GM19324 (cell line): ENCODE results near the gene USP46.

Source experiments
- ATAC-seq: cut with Tn5 transposase; IDR thresholded peaks from one replicate; pipeline ENCODE4 v1.9.1; 2021; ENCODE audit warnings: mild to moderate bottlenecking, moderate library complexity; ENCODE audit not compliant: unreplicated experiment, low FRiP score

USP46 gene

GRCh38 chr4:52576961-52577623 is 82.0 kb downstream of the USP46 start:
- no peak for ATAC-seq

- ATAC-seq: no peak
Observed at GRCh38 chr4:52576326-52576725, 82.8 kb downstream of the USP46 start.

DNA sequence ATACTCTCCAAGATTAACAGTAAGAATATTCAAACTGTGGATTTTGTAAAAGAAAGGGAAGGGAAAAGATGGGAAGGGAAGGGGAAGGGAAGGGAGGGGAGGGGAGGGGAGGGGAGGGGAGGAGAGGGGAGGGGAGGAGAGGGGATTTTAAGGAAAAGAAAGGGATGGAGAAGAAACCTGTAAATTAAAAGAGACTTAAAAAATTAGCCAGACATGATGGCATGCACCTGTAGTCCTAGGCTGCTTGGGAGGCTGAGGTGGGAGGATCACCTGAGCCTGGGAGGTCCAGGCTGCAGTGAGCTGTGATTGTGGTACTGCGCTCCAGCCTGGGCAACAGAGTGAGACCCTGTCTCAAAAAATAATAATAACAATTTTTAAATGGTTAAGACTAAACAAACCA is 83.7 kb downstream of the USP46 start:
- no peak for ATAC-seq

GRCh38 chr4:52574036-52574435 is 85.1 kb downstream of the USP46 start:
- ATAC-seq: no peak

DNA sequence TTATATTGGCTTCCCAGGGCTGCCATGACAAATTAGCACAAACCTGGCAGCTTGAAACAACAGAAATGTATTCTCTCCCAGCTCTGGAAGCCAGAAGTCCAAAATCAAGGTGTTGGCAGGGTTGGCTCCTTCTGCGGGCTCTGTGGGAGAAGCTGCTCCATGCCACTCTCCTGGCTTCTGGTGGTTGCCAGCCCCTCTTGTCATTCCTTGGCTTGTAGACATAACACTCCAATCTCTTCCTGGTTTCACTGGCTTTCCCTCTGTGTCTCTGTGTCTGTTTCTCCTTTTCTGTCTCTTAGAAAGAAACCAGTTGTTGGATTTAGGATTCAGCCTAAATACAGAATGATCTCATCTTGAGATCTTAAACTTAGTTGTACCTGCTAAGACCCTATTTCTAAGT is 85.5 kb downstream of the USP46 start:
- no peak for ATAC-seq

GRCh38 chr4:52572936-52573485 is 86.1 kb downstream of the USP46 start:
- ATAC-seq: no peak

DNA sequence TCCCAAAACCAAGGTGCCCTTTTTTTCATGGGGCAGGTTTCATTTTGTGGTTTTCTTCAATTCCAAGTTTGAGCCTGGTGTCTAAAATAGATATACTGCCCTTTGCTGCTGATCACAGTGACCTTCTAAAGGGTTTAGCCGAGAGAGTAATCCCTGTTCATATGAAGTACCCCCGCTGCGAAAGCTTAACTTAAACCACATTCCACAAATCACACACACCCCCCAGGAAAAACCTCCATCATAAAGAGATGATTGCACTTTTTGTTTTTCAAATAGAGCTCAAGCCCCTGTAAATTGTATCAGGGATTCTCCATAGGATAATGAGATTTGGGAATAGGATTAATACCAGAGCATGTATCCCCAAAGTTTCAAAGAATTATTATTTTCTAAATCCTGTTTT is 90.8 kb downstream of the USP46 start:
- no peak for ATAC-seq

DNA sequence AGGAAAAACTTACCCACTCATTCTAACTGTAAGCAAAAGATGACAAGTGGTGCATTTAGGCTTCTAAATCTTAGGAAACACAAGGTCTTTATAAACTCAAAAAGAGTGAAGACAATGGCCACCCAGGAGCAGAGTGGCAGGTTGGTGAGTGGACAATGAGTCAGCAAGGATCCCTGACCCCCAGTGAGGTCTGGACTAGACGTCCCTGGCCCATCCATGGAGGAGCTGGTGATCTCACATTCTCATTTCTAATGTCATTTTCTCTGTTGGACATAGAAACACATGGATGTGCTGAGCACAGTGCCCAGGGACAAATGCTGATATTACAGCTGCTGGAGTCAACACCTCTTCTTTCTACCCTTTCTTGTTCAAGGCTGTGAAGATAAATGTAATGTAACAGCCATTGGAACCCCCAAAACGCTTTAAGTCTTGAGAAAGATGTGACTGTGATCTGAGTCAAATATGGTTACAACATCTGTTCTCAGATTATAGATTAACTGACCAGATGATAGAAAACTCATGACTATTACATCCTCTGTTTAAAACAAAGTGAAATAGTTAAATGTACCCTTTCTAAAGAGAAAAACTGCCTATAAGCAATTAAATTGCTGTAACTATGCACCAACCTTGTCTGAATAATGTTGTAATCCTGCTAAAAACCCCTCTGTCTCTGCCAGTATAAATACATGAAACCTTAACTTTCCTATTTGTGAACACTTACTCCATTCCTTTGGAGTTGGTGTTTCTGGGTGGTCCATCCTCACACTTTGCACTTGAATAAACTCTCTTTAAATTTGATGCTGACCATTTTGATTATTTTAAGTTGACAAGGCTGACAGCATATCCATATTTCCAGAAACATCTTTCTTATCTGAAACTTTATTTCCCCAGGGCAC is 92.7 kb downstream of the USP46 start:
- ATAC-seq: no peak

GRCh38 chr4:52560844-52561280 is 98.2 kb downstream of the USP46 start:
- no peak for ATAC-seq

GRCh38 chr4:52555356-52555716 is 103.8 kb downstream of the USP46 start:
- ATAC-seq: no peak

DNA sequence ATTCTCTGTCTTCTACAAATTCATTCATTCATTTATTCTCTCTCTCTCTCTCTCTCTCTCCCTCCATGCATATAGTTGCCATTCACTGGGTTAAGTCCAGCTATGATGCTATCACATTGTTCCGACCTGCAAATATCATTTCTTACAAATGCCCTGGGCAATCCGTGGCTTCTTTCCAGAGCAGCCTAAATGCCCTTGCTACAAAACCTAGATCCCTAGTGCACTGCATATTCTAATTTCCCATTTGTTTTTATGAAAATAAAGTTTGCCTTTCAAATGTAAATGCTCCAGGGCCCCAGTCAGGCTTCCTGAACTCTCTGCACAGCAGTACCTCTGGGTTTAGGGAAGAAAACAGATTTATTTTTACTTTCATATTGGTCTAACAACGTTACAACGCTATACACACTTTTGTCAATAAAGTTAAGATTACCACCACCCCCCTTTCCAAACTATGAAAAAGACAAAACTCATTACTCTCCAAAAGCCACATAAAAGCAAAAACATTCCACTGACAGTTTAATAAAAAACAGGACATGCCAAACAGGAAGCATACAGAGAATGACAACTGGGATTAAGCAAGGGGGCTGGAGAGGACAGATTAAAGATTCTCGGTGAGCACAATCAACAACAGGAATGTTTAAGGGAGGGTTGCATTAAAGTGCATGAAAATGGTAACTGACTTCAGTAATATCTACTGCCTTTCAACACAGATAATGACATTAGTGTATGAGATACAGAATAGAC is 104.3 kb downstream of the USP46 start:
- no peak for ATAC-seq

DNA sequence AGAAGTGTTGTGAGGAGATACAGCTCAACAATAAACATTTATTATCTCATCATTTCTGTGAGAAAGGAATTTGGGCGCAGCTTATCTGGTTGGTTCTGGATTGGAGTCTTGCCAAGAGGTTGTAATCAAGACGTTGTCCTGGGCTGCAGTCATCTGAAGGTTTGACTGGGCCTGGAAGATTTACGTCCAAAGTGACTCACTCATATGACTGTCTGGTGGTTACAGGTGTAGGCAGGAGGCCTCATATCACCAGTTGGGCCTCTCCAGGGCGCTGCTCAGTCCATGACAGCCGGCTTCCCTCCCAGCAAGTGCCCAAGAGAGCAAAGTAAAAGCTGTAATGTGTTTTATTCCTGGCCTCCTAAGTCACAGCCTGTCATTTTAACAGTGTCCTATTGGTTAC is 106.3 kb downstream of the USP46 start:
- ATAC-seq: no peak

GRCh38 chr4:52551487-52551886 is 107.6 kb downstream of the USP46 start:
- no peak for ATAC-seq

DNA sequence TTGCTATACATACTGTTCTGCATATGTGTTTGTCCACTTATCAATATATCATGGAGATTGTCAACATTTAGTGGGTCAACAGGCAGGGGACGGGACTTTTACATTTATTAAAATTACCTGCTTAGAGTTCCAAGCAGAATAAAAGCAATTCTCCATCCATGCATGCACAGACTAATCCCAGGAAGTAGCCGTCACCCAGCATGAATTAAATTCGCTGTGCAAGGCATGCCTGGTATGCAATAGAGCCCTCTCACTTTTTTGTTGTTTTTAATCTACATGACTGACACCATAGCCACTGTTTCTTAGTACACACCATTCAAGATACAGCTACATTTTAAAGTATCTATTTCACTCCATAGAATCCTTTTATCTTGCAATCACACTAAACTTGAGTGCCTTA is 108.9 kb downstream of the USP46 start:
- no peak for ATAC-seq

GRCh38 chr4:52548818-52549570 is 110.1 kb downstream of the USP46 start:
- no peak for ATAC-seq

GRCh38 chr4:52546449-52546848 is 112.7 kb downstream of the USP46 start:
- ATAC-seq: no peak

GRCh38 chr4:52545099-52546069 is 113.7 kb downstream of the USP46 start:
- peak; percentile 51 for ATAC-seq
